Activated T-helper 1 cell treated with Interleukin-2 at 50 U/mL for 16 hours (primary cell): ENCODE measurements around the gene TMPRSS3.

ENCODE experiments used
- DNase-seq: peaks from one replicate; pipeline ENCODE4 v3.0.0-alpha.2; 2020; ENCODE audit warnings: low read depth

The TMPRSS3 gene

GRCh38 chr21:42370894-42371654 is 24.8 kb downstream of the TMPRSS3 start:
- DNase-seq = no peak

GRCh38 chr21:42369821-42370220 is 26.0 kb downstream of the TMPRSS3 start:
- no peak for DNase-seq

GRCh38 chr21:42367367-42368165 is 28.3 kb downstream of the TMPRSS3 start:
- DNase-seq = no peak

GRCh38 chr21:42366292-42367010 is 29.4 kb downstream of the TMPRSS3 start, which contains the start of gene TFF1:
TFF1 (minus strand) TSS chr21:42366535; CDS start chr21:42366495, 40 bp downstream.
- DNase-seq = no peak

GRCh38 chr21:42365770-42366169 is 30.1 kb downstream of the TMPRSS3 start:
- no peak for DNase-seq

GRCh38 chr21:42364304-42364865 is 31.5 kb downstream of the TMPRSS3 start:
- no peak for DNase-seq

- no peak for DNase-seq
Observed at GRCh38 chr21:42363312-42363711, 32.5 kb downstream of the TMPRSS3 start.

GRCh38 chr21:42362700-42363099 is 33.2 kb downstream of the TMPRSS3 start:
- DNase-seq = no peak

GRCh38 chr21:42362198-42362597 is 33.7 kb downstream of the TMPRSS3 start:
- DNase-seq = no peak

GRCh38 chr21:42361286-42361685 is 34.6 kb downstream of the TMPRSS3 start:
- DNase-seq = no peak

GRCh38 chr21:42360317-42360716 is 35.5 kb downstream of the TMPRSS3 start:
- no peak for DNase-seq

GRCh38 chr21:42358937-42359336 is 36.9 kb downstream of the TMPRSS3 start:
- no peak for DNase-seq

GRCh38 chr21:42358261-42358660 is 37.6 kb downstream of the TMPRSS3 start:
- no peak for DNase-seq

GRCh38 chr21:42357307-42357706 is 38.5 kb downstream of the TMPRSS3 start:
- no peak for DNase-seq

GRCh38 chr21:42356650-42357049 is 39.2 kb downstream of the TMPRSS3 start:
- DNase-seq = no peak

- DNase-seq = no peak
Observed at GRCh38 chr21:42356046-42356445, 39.8 kb downstream of the TMPRSS3 start.

- DNase-seq = no peak
Observed at GRCh38 chr21:42353623-42354022, 42.2 kb downstream of the TMPRSS3 start.

GRCh38 chr21:42352441-42353095 is 43.3 kb downstream of the TMPRSS3 start:
- DNase-seq = no peak

GRCh38 chr21:42351626-42352440 is 44.0 kb downstream of the TMPRSS3 start:
- DNase-seq = no peak

GRCh38 chr21:42350927-42351426 is 44.9 kb downstream of the TMPRSS3 start, which contains the start of gene TFF2:
TFF2 (minus strand) TSS chr21:42350994; CDS start chr21:42350957, 37 bp downstream.
- DNase-seq = no peak
